CD4-positive, alpha-beta T cell treated with Interleukin-6 for 4 hours (primary cell): ENCODE measurements around the gene NDUFAB1.
"Not testable (repeated sequence)": the region's sequence is repeated elsewhere in the genome, so short reads cannot be mapped to it uniquely, and the experiment has no call there.

ENCODE experiments used
- DNase-seq: peaks from one replicate; pipeline ENCODE4 v3.0.0-alpha.2; 2020; ENCODE audit warnings: mixed read lengths

The NDUFAB1 gene

GRCh38 chr16:23595951-23596720 is at the start of gene NDUFAB1:
NDUFAB1 (minus strand) TSS chr16:23596316; CDS start chr16:23596290, 26 bp downstream.
- peak; percentile 90 for DNase-seq

GRCh38 chr16:23642246-23642774 is 46.2 kb upstream of the NDUFAB1 start:
- DNase-seq = no peak

- DNase-seq = peak; percentile 86
Observed at GRCh38 chr16:23640931-23641765, 45.0 kb upstream of the NDUFAB1 start, which contains the start of the genes DCTN5 and PALB2. DCTN5 (plus strand) TSS chr16:23641466; CDS start chr16:23641543, 77 bp downstream. PALB2 (minus strand) TSS chr16:23641310; CDS start chr16:23641157, 153 bp downstream.

DNA sequence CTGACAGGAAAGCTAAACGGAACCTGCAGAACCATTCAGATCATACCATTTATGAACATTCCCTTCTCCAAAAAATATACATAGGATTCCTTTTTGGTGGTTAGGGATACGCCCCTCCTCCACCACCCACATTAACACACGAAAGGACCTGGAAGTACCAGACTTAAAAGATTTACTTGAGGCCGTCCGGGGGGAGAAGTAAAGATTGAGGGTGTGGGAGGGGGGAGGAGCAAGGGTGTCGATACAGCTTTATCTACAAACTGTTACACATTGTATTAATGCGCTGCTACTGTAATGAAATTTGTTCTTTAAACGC is 44.5 kb upstream of the NDUFAB1 start:
- peak; percentile 2 for DNase-seq

GRCh38 chr16:23635958-23636357 is 39.8 kb upstream of the NDUFAB1 start:
- DNase-seq = no peak

DNA sequence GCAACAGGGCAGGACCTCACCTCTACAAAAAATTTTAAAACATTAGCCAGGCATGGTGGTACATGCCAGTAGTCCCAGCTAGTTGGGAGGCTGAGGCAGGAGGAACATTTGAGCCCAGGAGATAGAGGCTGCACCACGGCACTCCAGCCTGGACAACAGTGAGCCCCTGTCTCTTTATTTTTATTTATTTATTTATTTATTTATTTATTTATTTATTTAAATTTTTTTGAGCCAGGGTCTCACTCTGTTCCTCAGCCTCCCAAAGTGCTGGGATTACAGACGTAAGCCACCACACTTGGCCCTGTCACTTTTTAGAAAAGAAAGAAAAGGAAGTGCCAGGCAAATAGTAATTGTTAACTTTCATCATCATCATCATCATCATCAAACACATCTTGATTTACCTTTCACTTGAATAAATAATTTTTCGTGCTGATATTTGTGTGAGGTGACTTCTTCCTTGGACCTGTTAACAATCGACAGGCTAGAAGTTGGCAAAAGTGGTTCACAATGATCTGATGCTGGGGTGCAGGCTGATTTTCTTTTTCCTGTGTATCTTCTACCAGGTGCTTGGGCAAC is 38.4 kb upstream of the NDUFAB1 start:
- DNase-seq = no peak

DNA sequence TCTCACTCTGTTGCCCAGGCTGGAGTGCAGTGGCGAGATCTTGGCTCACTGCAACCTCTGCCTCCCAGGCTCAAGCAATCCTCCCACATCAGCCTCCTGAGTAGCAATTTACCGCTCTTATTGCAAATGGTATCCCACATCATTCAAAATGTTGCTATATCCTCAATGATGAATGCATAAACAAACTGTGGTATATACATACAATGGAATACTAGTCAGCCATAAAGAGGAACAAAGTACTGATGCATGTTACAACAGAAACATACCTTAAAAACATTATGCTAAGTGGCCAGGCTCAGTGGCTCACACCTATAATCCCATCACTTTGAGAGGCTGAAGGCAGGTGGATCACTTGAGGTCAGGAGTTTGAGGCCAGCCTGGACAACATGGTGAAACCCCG is 35.8 kb upstream of the NDUFAB1 start:
- DNase-seq = not testable (repeated sequence)

DNA sequence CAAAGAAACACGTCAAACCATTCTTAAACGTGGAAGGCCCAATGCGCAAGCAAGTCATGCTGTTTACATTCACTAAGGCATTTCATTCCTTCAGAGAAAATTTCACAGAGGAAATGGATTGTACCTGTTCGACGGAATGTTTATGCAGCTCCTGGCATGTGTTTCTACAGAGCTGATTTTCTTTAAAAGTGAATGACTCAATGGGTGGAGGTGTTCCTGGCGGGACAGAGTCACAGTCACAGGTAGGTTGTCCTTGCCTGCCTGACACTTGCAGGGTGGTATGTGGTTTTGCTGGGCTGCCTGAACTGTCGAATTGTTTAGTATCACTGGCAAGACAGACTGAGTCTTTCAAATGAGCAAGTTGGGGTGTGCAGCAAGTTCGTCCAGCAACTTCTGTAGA is 33.4 kb upstream of the NDUFAB1 start:
- no peak for DNase-seq

DNA sequence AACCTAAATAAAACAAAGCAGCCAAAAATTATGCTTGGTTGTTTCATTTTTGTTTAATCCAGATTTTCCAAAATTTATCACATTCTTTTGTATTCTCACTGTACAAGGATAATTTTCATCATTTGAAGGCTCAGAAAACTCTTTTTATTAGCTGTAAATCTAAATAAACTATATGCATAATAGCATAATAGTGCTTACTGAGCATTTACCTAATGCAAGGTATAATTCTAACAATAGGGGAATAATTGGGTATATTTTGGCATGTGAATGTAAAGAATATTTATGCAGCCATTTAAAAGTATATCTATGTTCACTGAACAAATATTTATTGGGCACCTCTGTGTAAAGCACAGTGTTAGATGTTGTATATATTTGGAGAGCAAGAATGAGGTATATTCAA is 28.0 kb upstream of the NDUFAB1 start:
- no peak for DNase-seq

GRCh38 chr16:23615805-23616204 is 19.7 kb upstream of the NDUFAB1 start:
- no peak for DNase-seq

DNA sequence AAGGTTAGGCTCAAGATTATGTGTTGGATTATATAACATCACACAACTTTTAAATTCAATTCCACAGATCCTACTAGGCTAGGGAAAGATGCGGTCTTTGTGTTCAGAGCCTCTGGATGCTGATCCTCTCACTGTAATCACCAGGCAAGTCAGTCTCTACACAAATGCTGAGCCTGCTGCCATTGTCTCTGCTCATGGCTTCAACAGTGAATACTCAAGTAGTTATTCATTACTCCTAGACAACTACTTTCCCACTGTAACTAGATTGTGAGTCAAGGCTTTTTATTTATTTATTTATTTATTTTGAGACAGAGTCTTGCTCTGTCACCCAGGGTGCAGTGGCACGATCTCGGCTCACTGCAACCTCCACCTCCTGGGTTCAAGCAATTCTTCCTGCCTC is 15.8 kb upstream of the NDUFAB1 start:
- no peak for DNase-seq

GRCh38 chr16:23610905-23611304 is 14.8 kb upstream of the NDUFAB1 start:
- DNase-seq = not testable (repeated sequence)

DNA sequence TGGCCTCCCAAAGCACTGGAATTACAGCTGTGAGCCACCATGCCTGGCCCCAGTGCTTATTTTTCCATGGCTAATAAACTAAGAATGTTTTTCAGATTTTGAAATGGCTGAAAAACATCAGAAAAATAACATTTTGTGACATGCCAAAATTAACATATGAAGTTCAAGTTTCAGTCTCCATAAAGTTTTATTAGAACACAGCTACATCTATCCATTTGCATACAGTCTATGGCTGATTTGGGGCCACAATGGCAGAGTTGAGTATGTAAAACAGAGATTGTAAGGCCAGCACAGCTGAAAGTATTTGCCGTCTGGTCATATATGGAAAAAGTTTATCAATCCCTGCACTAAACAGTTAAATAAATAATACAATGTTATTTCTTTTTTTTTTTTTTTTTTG is 13.8 kb upstream of the NDUFAB1 start:
- DNase-seq = no peak

DNA sequence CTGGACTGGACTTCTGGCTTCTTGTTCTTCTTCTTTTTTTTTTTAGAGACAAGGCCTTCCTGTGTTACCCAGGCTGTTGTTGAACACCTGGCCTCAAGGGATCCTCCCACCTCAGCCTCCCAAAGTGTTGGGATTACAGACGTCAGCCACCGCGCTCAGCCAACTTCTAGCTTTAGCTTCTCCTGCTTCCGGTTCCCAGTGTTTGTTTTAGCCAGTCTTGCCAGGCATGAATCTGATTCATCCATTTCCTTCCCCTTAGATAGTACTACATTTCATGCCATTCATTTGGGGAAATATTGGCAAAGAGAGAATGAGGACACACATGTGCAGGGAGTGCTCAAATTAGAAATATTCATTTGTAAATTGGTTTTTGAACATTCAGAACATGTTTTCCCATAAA is 12.1 kb upstream of the NDUFAB1 start:
- DNase-seq = no peak

- DNase-seq = no peak
Observed at GRCh38 chr16:23607726-23608125, 11.6 kb upstream of the NDUFAB1 start.

DNA sequence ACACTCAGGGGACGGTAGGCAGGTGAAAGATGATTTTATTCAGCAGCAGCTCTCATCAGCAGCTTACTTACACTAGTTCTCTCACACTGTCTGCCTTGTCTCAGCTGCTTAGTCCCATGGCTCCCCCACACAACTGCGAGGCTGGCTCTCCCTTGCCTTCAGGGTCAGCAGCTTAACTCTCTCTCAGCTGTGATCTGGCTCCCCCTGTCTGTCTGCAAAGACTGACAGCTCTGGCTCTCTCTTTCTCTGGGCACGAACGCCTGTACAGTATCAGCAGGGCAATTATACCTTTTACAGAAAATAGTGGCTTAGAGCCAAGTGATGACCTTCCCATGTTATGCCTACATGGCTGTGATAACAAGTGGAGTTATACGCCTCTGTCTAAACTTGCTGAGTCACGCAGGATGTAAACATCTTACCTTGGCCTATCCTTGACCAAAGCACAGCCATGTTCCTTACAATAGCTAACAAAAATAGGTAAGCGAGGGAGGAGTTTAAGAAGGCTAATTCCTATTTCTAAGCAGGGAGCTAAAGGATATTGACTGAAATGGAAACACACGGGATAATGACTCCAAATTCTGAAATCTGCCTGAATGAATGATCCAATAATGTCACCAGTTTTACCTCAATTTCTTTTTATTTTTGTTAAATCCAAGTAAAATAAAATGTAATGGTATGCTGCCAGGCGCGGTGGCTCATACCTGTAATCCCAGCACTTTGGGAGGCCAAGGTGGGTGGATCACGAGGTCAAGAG is 1.1 kb upstream of the NDUFAB1 start:
- DNase-seq = peak; percentile 16

DNA sequence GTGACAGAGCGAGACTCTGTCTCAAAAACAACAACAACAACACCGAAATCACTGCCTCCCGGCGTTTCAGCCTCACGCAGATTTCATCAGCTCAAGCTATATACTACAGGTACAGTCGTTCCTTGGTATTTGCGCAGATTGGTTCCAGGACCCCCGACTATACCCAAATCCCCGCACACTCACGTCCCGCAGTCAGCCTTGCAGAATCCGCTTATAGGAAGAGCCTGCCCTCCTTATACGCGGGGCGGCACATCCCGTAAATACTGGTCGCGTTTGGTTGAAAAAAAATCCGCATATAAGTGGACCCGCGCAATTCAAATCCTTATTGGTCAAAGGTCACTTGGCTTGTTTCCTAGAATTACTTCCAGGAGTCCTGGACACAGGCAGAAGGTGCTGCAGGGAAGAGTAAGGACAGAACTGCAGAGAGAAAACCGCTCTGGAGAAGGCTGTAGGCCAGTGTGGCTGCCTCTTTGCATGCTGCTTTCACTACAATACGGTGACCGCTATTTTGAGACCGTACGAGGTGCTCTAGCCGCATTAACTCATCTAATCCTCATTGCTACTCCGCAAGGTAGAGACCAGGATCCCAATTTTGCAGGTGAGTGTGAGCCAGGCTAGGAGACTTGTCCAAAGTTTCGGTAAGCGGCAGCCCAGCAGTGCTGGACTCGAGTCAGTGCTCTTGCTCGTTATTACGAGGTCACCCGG is 718 bp downstream of the NDUFAB1 start:
- DNase-seq = no peak

DNA sequence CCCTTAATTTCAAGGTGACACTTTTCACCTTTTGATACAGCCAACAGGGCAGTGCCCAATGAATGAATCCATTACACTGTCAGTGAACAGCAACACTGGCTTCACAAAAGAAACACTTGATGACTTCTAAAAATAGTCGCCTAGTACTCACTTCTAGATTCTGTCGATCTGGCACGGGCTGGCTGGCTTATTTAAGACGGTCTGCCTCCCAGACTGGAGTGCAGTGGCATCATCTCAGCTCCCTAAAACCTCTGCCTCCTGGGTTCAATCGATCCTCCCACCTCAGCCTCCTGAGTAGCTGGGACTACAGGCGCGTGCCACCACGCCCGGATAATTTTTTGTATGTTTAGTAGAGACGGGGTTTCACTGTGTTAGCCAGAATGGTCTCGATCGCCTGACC is 1.9 kb downstream of the NDUFAB1 start:
- DNase-seq = no peak

- no peak for DNase-seq
Observed at GRCh38 chr16:23590181-23590580, 5.9 kb downstream of the NDUFAB1 start.

GRCh38 chr16:23587726-23588125 is 8.4 kb downstream of the NDUFAB1 start:
- DNase-seq = no peak

- no peak for DNase-seq
Observed at GRCh38 chr16:23584186-23585076, 11.7 kb downstream of the NDUFAB1 start.
